ENCODE measurements around the gene CACNA2D4.
A peak's percentile ranks its signal among the peaks of the same experiment; 100 is the strongest.

The CACNA2D4 gene

GRCh38 chr12:1840981-1841425 is 77.4 kb downstream of the CACNA2D4 start:
- H2BK12ac ChIP-seq (ENCODE audit: low read length in 2 of 2): peak overlapping the region in 1 of 2 experiments; percentile 29
- WGBS: 89% methylated on average over 16 of the region's 16 CpGs
- no peak overlapping the region for H3K27ac ChIP-seq (ENCODE audit: low read length, poor library complexity, severe bottlenecking)
- H3K27me3 ChIP-seq (ENCODE audit: control insufficient read depth in 1 of 2, insufficient read depth in 1 of 2, low read length in 2 of 2): peaks cover 31 to 75% of the 10 kb centered on the region in 2 experiments
- H3K9ac ChIP-seq (ENCODE audit: low read length): no peak overlapping the region
- no peak overlapping the region for H4K91ac ChIP-seq (ENCODE audit: low read length)
- no peak overlapping the region for H3K4ac ChIP-seq (ENCODE audit: low read depth in 1 of 2, low read length in 2 of 2)
- no peaks in the 10 kb centered on the region for H3K9me3 ChIP-seq (ENCODE audit: control insufficient read depth, low read length)
- H3K79me1 ChIP-seq (replicated peaks; ENCODE audit: low read length, poor library complexity, severe bottlenecking): no peaks in the 10 kb centered on the region
- H3K4me1 ChIP-seq (ENCODE audit: control insufficient read depth, insufficient read depth, low read depth, low read length): peaks cover 33% of the 10 kb centered on the region
- H3K23ac ChIP-seq (ENCODE audit: low read length in 2 of 2): no peak overlapping the region
- no peak overlapping the region for H3K14ac ChIP-seq (ENCODE audit: low read length in 2 of 2)
- DNase-seq: no peak
- H2BK15ac ChIP-seq (ENCODE audit: low read depth, poor library complexity, severe bottlenecking): no peak overlapping the region
- no peak overlapping the region for H3K18ac ChIP-seq (ENCODE audit: low read depth in 1 of 2, low read length in 2 of 2)
- no peak overlapping the region for H2AK5ac ChIP-seq (ENCODE audit: low read length, severe bottlenecking)
- H2BK120ac ChIP-seq (ENCODE audit: low read depth, low read length): no peak overlapping the region
- H2AFZ ChIP-seq (ENCODE audit: low read depth, low read length): no peak overlapping the region
- H3K4me2 ChIP-seq (ENCODE audit: low read length, poor library complexity, severe bottlenecking): no peak overlapping the region
- H3K36me3 ChIP-seq (ENCODE audit: control insufficient read depth in 1 of 2, insufficient read depth in 2 of 2, low read depth in 1 of 2, low read length in 2 of 2): no peaks in the 10 kb centered on the region
- H2BK5ac ChIP-seq (ENCODE audit: low read depth, low read length, poor library complexity, severe bottlenecking): no peak overlapping the region
- no peak overlapping the region for H4K8ac ChIP-seq (ENCODE audit: low read length)
- no peak overlapping the region for H3K4me3 ChIP-seq (ENCODE audit: insufficient read depth in 1 of 2, low read depth in 1 of 2, low read length in 2 of 2)

GRCh38 chr12:1839956-1840951 is 78.2 kb downstream of the CACNA2D4 start:
- H2AFZ ChIP-seq (ENCODE audit: low read depth, low read length): no peak overlapping the region
- H3K23ac ChIP-seq (ENCODE audit: low read length in 2 of 2): no peak overlapping the region
- H2BK12ac ChIP-seq (ENCODE audit: low read length in 2 of 2): no peak overlapping the region
- peaks cover 26 to 75% of the 10 kb centered on the region in 2 experiments for H3K27me3 ChIP-seq (ENCODE audit: control insufficient read depth in 1 of 2, insufficient read depth in 1 of 2, low read length in 2 of 2)
- no peaks in the 10 kb centered on the region for H3K79me1 ChIP-seq (replicated peaks; ENCODE audit: low read length, poor library complexity, severe bottlenecking)
- no peak overlapping the region for H3K27ac ChIP-seq (ENCODE audit: low read length, poor library complexity, severe bottlenecking)
- no peaks in the 10 kb centered on the region for H3K9me3 ChIP-seq (ENCODE audit: control insufficient read depth, low read length)
- H3K18ac ChIP-seq (ENCODE audit: low read depth in 1 of 2, low read length in 2 of 2): peak overlapping the region in 1 of 2 experiments; percentile 7
- H3K36me3 ChIP-seq (ENCODE audit: control insufficient read depth in 1 of 2, insufficient read depth in 2 of 2, low read depth in 1 of 2, low read length in 2 of 2): no peaks in the 10 kb centered on the region
- H2AK5ac ChIP-seq (ENCODE audit: low read length, severe bottlenecking): no peak overlapping the region
- WGBS: 89% methylated on average over 14 of the region's 24 CpGs
- no peak overlapping the region for H3K14ac ChIP-seq (ENCODE audit: low read length in 2 of 2)
- no peak overlapping the region for H2BK120ac ChIP-seq (ENCODE audit: low read depth, low read length)
- no peak overlapping the region for H3K4me3 ChIP-seq (ENCODE audit: insufficient read depth in 1 of 2, low read depth in 1 of 2, low read length in 2 of 2)
- H4K91ac ChIP-seq (ENCODE audit: low read length): peak overlapping the region; percentile 56
- peaks cover 36% of the 10 kb centered on the region for H3K4me1 ChIP-seq (ENCODE audit: control insufficient read depth, insufficient read depth, low read depth, low read length)
- H3K4me2 ChIP-seq (ENCODE audit: low read length, poor library complexity, severe bottlenecking): no peak overlapping the region
- no peak overlapping the region for H2BK5ac ChIP-seq (ENCODE audit: low read depth, low read length, poor library complexity, severe bottlenecking)
- no peak overlapping the region for H3K9ac ChIP-seq (ENCODE audit: low read length)
- DNase-seq: no peak
- H2BK15ac ChIP-seq (ENCODE audit: low read depth, poor library complexity, severe bottlenecking): no peak overlapping the region
- no peak overlapping the region for H4K8ac ChIP-seq (ENCODE audit: low read length)
- H3K4ac ChIP-seq (ENCODE audit: low read depth in 1 of 2, low read length in 2 of 2): no peak overlapping the region

DNA sequence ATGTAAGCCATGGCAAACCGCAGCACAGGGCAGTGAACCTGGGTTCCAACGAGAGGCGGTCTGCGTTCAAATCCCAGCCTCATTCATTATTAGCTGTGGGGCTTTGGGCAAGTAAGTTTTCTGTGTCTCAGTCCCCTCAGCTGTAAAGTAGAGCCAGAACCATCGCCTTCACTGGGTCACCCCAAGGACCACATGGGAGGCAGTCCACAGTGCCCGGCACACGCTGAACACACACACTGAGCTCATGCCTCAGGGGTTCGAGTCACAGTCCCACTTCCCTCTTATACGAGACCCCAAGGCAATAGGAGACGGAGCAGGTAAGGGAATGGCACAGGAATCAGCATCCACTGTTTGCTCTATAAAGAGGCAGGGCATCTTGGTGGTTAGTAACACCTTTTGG is 79.0 kb downstream of the CACNA2D4 start:
- WGBS: 95% methylated on average over 10 of the region's 10 CpGs
- H4K8ac ChIP-seq (ENCODE audit: low read length): no peak overlapping the region

DNA sequence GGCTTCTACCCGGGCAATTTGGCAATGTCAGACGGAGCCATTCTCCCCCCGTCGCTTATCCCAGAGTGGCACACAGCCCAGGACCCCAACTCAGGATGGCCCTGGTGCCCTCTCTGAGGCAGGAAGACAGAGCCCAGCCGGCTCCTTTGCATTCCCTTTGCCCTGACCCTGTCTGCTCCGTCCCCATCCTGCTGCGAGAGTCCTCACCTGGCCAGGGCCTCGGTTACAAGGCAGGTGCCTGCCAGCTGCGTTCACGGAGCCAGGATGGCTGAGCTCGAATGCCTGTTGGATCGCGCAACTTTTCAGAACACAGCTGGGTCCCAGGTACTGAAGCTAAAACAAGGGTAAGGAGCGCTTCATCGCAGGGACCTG is 79.5 kb downstream of the CACNA2D4 start:
- 93% methylated on average over 15 of the region's 15 CpGs for WGBS
- no peak overlapping the region for H3K14ac ChIP-seq (ENCODE audit: low read length in 2 of 2)

More for the DNA sequence above, 79.0 kb downstream of the CACNA2D4 start:
- Histone ChIP-seq H2BK5ac (ENCODE audit: low read depth, low read length, poor library complexity, severe bottlenecking) (no peak overlapping the region), H3K9ac (ENCODE audit: low read length) (no peak overlapping the region), H3K27me3 (ENCODE audit: control insufficient read depth in 1 of 2, insufficient read depth in 1 of 2, low read length in 2 of 2) (peaks cover 23 to 75% of the 10 kb centered on the region in 2 experiments), H2BK120ac (ENCODE audit: low read depth, low read length) (no peak overlapping the region), H2BK15ac (ENCODE audit: low read depth, poor library complexity, severe bottlenecking) (no peak overlapping the region), H3K23ac (ENCODE audit: low read length in 2 of 2) (no peak overlapping the region), H2AFZ (ENCODE audit: low read depth, low read length) (no peak overlapping the region), H3K18ac (ENCODE audit: low read depth in 1 of 2, low read length in 2 of 2) (peak overlapping the region in 1 of 2 experiments; percentile 58), H3K14ac (ENCODE audit: low read length in 2 of 2) (no peak overlapping the region), H3K4me1 (ENCODE audit: control insufficient read depth, insufficient read depth, low read depth, low read length) (peaks cover 36% of the 10 kb centered on the region), H3K4me3 (ENCODE audit: insufficient read depth in 1 of 2, low read depth in 1 of 2, low read length in 2 of 2) (no peak overlapping the region), H4K91ac (ENCODE audit: low read length) (no peak overlapping the region), H2AK5ac (ENCODE audit: low read length, severe bottlenecking) (no peak overlapping the region), H3K36me3 (ENCODE audit: control insufficient read depth in 1 of 2, insufficient read depth in 2 of 2, low read depth in 1 of 2, low read length in 2 of 2) (no peaks in the 10 kb centered on the region), H3K79me1 (replicated peaks; ENCODE audit: low read length, poor library complexity, severe bottlenecking) (no peaks in the 10 kb centered on the region), H3K4me2 (ENCODE audit: low read length, poor library complexity, severe bottlenecking) (no peak overlapping the region), H3K9me3 (ENCODE audit: control insufficient read depth, low read length) (no peaks in the 10 kb centered on the region), H2BK12ac (ENCODE audit: low read length in 2 of 2) (peak overlapping the region; percentile 21 to 55), H3K27ac (ENCODE audit: low read length, poor library complexity, severe bottlenecking) (no peak overlapping the region), H3K4ac (ENCODE audit: low read depth in 1 of 2, low read length in 2 of 2) (peak overlapping the region; percentile 11 to 83)
- no peak for DNase-seq

More for the DNA sequence above, 79.5 kb downstream of the CACNA2D4 start:
- Histone ChIP-seq H3K27ac (ENCODE audit: low read length, poor library complexity, severe bottlenecking) (no peak overlapping the region), H2BK5ac (ENCODE audit: low read depth, low read length, poor library complexity, severe bottlenecking) (no peak overlapping the region), H4K91ac (ENCODE audit: low read length) (peak overlapping the region; percentile 86), H3K4me1 (ENCODE audit: control insufficient read depth, insufficient read depth, low read depth, low read length) (peaks cover 36% of the 10 kb centered on the region), H4K8ac (ENCODE audit: low read length) (peak overlapping the region; percentile 57), H3K4me3 (ENCODE audit: insufficient read depth in 1 of 2, low read depth in 1 of 2, low read length in 2 of 2) (no peak overlapping the region), H3K9me3 (ENCODE audit: control insufficient read depth, low read length) (no peaks in the 10 kb centered on the region), H3K79me1 (replicated peaks; ENCODE audit: low read length, poor library complexity, severe bottlenecking) (no peaks in the 10 kb centered on the region), H3K18ac (ENCODE audit: low read depth in 1 of 2, low read length in 2 of 2) (peak overlapping the region; percentile 58 to 70), H2BK15ac (ENCODE audit: low read depth, poor library complexity, severe bottlenecking) (peak overlapping the region; percentile 86), H2BK12ac (ENCODE audit: low read length in 2 of 2) (peak overlapping the region; percentile 17 to 55), H3K9ac (ENCODE audit: low read length) (no peak overlapping the region), H3K36me3 (ENCODE audit: control insufficient read depth in 1 of 2, insufficient read depth in 2 of 2, low read depth in 1 of 2, low read length in 2 of 2) (no peaks in the 10 kb centered on the region), H3K4me2 (ENCODE audit: low read length, poor library complexity, severe bottlenecking) (no peak overlapping the region), H2BK120ac (ENCODE audit: low read depth, low read length) (no peak overlapping the region), H3K27me3 (ENCODE audit: control insufficient read depth in 1 of 2, insufficient read depth in 1 of 2, low read length in 2 of 2) (peaks cover 18 to 75% of the 10 kb centered on the region in 2 experiments), H3K4ac (ENCODE audit: low read depth in 1 of 2, low read length in 2 of 2) (peak overlapping the region; percentile 1 to 83), H3K23ac (ENCODE audit: low read length in 2 of 2) (no peak overlapping the region), H2AK5ac (ENCODE audit: low read length, severe bottlenecking) (no peak overlapping the region), H2AFZ (ENCODE audit: low read depth, low read length) (no peak overlapping the region)
- DNase-seq: no peak

All from mesenchymal stem cell (in vitro differentiated cells and primary cell).